NCI-H774 (cell line): Measurements from ENCODE around the gene SHISA7.
"Not testable (repeated sequence)": the region's sequence is repeated elsewhere in the genome, so short reads cannot be mapped to it uniquely, and the experiment has no call there.

Experiments used
- DNase-seq: peaks from one replicate; lab custom pipeline; 2025; lab: John Stamatoyannopoulos, UW

SHISA7 gene

GRCh38 chr19:55463583-55464031 lies 20.5 kb upstream of the SHISA7 start:
- no peak for DNase-seq

GRCh38 chr19:55462722-55463121 lies 19.6 kb upstream of the SHISA7 start:
- no peak for DNase-seq

- no peak for DNase-seq
These were observed 19.0 kb upstream of the SHISA7 start for GRCh38 chr19:55461974-55462626.

- DNase-seq, result peak; percentile 99
These were observed 18.3 kb upstream of the SHISA7 start, which contains the start of gene ISOC2 for GRCh38 chr19:55461259-55461973. Gene ISOC2 (minus strand): TSS chr19:55461642. CDS start chr19:55456486, 5,156 bp downstream.

GRCh38 chr19:55460670-55461258 lies 17.7 kb upstream of the SHISA7 start:
- peak; percentile 58 for DNase-seq

GRCh38 chr19:55459950-55460657 lies 17.0 kb upstream of the SHISA7 start:
- no peak for DNase-seq

- DNase-seq, result no peak
These were observed 16.4 kb upstream of the SHISA7 start for GRCh38 chr19:55459551-55459949.

- DNase-seq, result no peak
These were observed 14.8 kb upstream of the SHISA7 start for GRCh38 chr19:55457683-55458457.

GRCh38 chr19:55456347-55456746 lies 13.2 kb upstream of the SHISA7 start:
- DNase-seq, result no peak

- no peak for DNase-seq
These were observed 12.6 kb upstream of the SHISA7 start for GRCh38 chr19:55455576-55456235.

- DNase-seq, result no peak
These were observed 11.7 kb upstream of the SHISA7 start for GRCh38 chr19:55454787-55455243.

- DNase-seq, result no peak
These were observed 10.6 kb upstream of the SHISA7 start for GRCh38 chr19:55453511-55454260.

GRCh38 chr19:55452749-55453346 lies 9.7 kb upstream of the SHISA7 start:
- peak; percentile 91 for DNase-seq

- peak; percentile 24 for DNase-seq
These were observed 9.1 kb upstream of the SHISA7 start for GRCh38 chr19:55451965-55452748.

GRCh38 chr19:55451163-55451964 lies 8.3 kb upstream of the SHISA7 start:
- DNase-seq, result no peak

- no peak for DNase-seq
These were observed 6.4 kb upstream of the SHISA7 start for GRCh38 chr19:55449469-55449868.

- not testable (repeated sequence) for DNase-seq
These were observed 5.0 kb upstream of the SHISA7 start for GRCh38 chr19:55448175-55448490.

GRCh38 chr19:55447421-55448174 lies 4.5 kb upstream of the SHISA7 start:
- DNase-seq, result no peak
